Body of pancreas (tissue), 4 donors: ENCODE measurements around the gene HTRA3.

ENCODE experiments used
- CTCF ChIP-seq, 7 experiments: fragments of 450-650 bp in 4 of 7; fragments of 200-600 bp in 3 of 7; sonication (generic) in 3 of 7; IDR thresholded peaks; one replicate each; pipeline ENCODE4 v1.5.1; 2016 to 2019; ENCODE audit warnings: antibody characterized with exemption in 7 of 7
- POLR2A ChIP-seq, 3 donors: fragments of 450-650 bp; IDR thresholded peaks; one replicate each; pipeline ENCODE4 v1.6.1; 2016; ENCODE audit warnings: antibody characterized with exemption in 3 of 3, mild to moderate bottlenecking in 2 of 3

GRCh38 chr4:8290701-8290970 is 21.1 kb downstream of the HTRA3 start:
- TF ChIP-seq POLR2A (IDR thresholded peaks at IDR 0.05) (no peak), CTCF (IDR thresholded peaks at IDR 0.05) (no peak)
